H9 (cell line): Measurements from ENCODE around the gene SULF2. TPM values are rescaled to one million over a fixed set of nuclear protein-coding genes. Genes with fewer than 3 reads are reported as not detected.

Experiments
- DNase-seq: peaks from one replicate; pipeline ENCODE4 v3.0.0-alpha.2; 2017
- H2AFZ ChIP-seq: one replicate; pipeline ENCODE4 v1.6.1; 2013; ENCODE audit warnings: mild to moderate bottlenecking, low read length, control low read depth, moderate library complexity
- H2AK5ac ChIP-seq: 2 replicates; pipeline ENCODE4 v1.6.1; 2013; ENCODE audit warnings: low read length, control low read depth, mixed read lengths; ENCODE audit not compliant: insufficient read length
- H2BK120ac ChIP-seq: one replicate; pipeline ENCODE4 v1.6.1; 2013; ENCODE audit warnings: low read depth, mild to moderate bottlenecking, low read length, control low read depth, inconsistent platforms; ENCODE audit not compliant: poor library complexity, severe bottlenecking
- H2BK12ac ChIP-seq: 2 replicates; pipeline ENCODE4 v1.6.1; 2013; ENCODE audit warnings: low read length, control low read depth, mixed read lengths, low read depth; ENCODE audit not compliant: insufficient read length
- H2BK15ac ChIP-seq: 2 replicates; pipeline ENCODE4 v1.6.1; 2013; ENCODE audit warnings: low read depth, low read length, control low read depth
- H2BK20ac ChIP-seq: one replicate; pipeline ENCODE4 v1.6.1; 2013; ENCODE audit warnings: low read depth, mild to moderate bottlenecking, low read length, control low read depth, inconsistent platforms; ENCODE audit not compliant: poor library complexity, severe bottlenecking
- H2BK5ac ChIP-seq: 2 replicates; pipeline ENCODE4 v1.6.1; 2013; ENCODE audit warnings: low read length, control low read depth, mixed read lengths; ENCODE audit not compliant: insufficient read length
- H3K14ac ChIP-seq: 2 replicates; pipeline ENCODE4 v1.6.1; 2013; ENCODE audit warnings: low read length, control low read depth; ENCODE audit not compliant: insufficient read depth
- H3K18ac ChIP-seq: 2 replicates; pipeline ENCODE4 v1.6.1; 2013; ENCODE audit warnings: low read depth, mild to moderate bottlenecking, mixed read lengths, low read length, control low read depth; ENCODE audit not compliant: insufficient read length
- H3K23ac ChIP-seq: 2 replicates; pipeline ENCODE4 v1.6.1; 2013; ENCODE audit warnings: low read length, control low read depth, mixed read lengths, low read depth; ENCODE audit not compliant: insufficient read length
- H3K23me2 ChIP-seq: 2 replicates; pipeline ENCODE4 v1.6.1; 2013; ENCODE audit warnings: low read depth, mild to moderate bottlenecking, mixed read lengths, low read length, control low read depth; ENCODE audit not compliant: insufficient read length, poor library complexity, severe bottlenecking
- H3K27ac ChIP-seq: 2 replicates; pipeline ENCODE4 v1.5.1; 2013; ENCODE audit warnings: low read length, control low read depth, mixed read lengths, low read depth; ENCODE audit not compliant: insufficient read length
- H3K27me3 ChIP-seq: 2 replicates; pipeline ENCODE4 v1.6.1; 2013; ENCODE audit warnings: low read length, control low read depth, inconsistent platforms; ENCODE audit not compliant: insufficient read depth
- H3K4ac ChIP-seq: 2 replicates; pipeline ENCODE4 v1.6.1; 2013; ENCODE audit warnings: low read depth, mild to moderate bottlenecking, control low read depth, inconsistent platforms, low read length, moderate library complexity
- H3K4me1 ChIP-seq: 2 replicates; pipeline ENCODE4 v1.6.1; 2013; ENCODE audit warnings: low read length, control low read depth, inconsistent platforms; ENCODE audit not compliant: insufficient read depth
- H3K4me2 ChIP-seq: 2 replicates; pipeline ENCODE4 v1.6.1; 2013; ENCODE audit warnings: low read length, control low read depth, mixed read lengths; ENCODE audit not compliant: insufficient read length, insufficient read depth
- H3K56ac ChIP-seq: 2 replicates; pipeline ENCODE4 v1.6.1; 2013; ENCODE audit warnings: low read depth, mild to moderate bottlenecking, mixed read lengths, low read length, control low read depth; ENCODE audit not compliant: insufficient read length
- H3K79me1 ChIP-seq: 2 replicates; pipeline ENCODE4 v1.6.1; 2013; ENCODE audit warnings: low read depth, mild to moderate bottlenecking, moderate library complexity, low read length, control low read depth, inconsistent platforms; ENCODE audit not compliant: insufficient read depth, poor library complexity, severe bottlenecking
- H3K79me2 ChIP-seq: 2 replicates; pipeline ENCODE4 v1.6.1; 2013; ENCODE audit warnings: low read length, control low read depth, inconsistent platforms; ENCODE audit not compliant: insufficient read depth
- H3K9ac ChIP-seq: 2 replicates; pipeline ENCODE4 v1.6.1; 2013; ENCODE audit warnings: low read length, control low read depth, mixed read lengths; ENCODE audit not compliant: insufficient read length; ENCODE audit errors: extremely low read depth
- H3K9me3 ChIP-seq: one replicate; pipeline ENCODE4 v1.6.1; 2013; ENCODE audit warnings: low read depth, low read length, inconsistent platforms; ENCODE audit not compliant: control insufficient read depth
- H3T11ph ChIP-seq: one replicate; pipeline ENCODE4 v1.6.1; 2013; ENCODE audit warnings: mild to moderate bottlenecking, low read length, control low read depth, inconsistent platforms
- H4K20me1 ChIP-seq: one replicate; pipeline ENCODE4 v1.6.1; 2013; ENCODE audit not compliant: control insufficient read depth, insufficient read length, insufficient read depth
- H4K5ac ChIP-seq: 2 replicates; pipeline ENCODE4 v1.6.1; 2013; ENCODE audit warnings: low read depth, mild to moderate bottlenecking, mixed read lengths, low read length, control low read depth; ENCODE audit not compliant: insufficient read length
- H4K8ac ChIP-seq: replicated peaks from 2 replicates; pipeline ENCODE4 v1.6.1; 2013; ENCODE audit warnings: low read length, control low read depth, mixed read lengths, low read depth; ENCODE audit not compliant: insufficient read length
- H4K91ac ChIP-seq: 2 replicates; pipeline ENCODE4 v1.6.1; 2013; ENCODE audit warnings: low read depth, mild to moderate bottlenecking, moderate library complexity, mixed read lengths, low read length, control low read depth; ENCODE audit not compliant: insufficient read length
- H3K27ac Mint-ChIP-seq, 3 experiments: 2 replicates in 2 of 3; 3 replicates in 1 of 3; pipeline ENCODE4 v1.8.0; 2020 to 2021; ENCODE audit warnings: mixed read lengths in 3 of 3, mild to moderate bottlenecking in 1 of 3, moderate library complexity in 1 of 3
- H3K27me3 Mint-ChIP-seq: 2 replicates; pipeline ENCODE4 v1.8.0; 2021; ENCODE audit warnings: low read depth, mild to moderate bottlenecking, moderate library complexity, mixed read lengths
- H3K36me3 Mint-ChIP-seq, 3 experiments: 2 replicates in 2 of 3; 3 replicates in 1 of 3; pipeline ENCODE4 v1.8.0; 2020 to 2021; ENCODE audit warnings: low read depth in 3 of 3, mixed read lengths in 3 of 3; ENCODE audit not compliant: insufficient read depth in 1 of 3
- H3K4me1 Mint-ChIP-seq, 2 experiments: 2 replicates each; pipeline ENCODE4 v1.8.0; 2020; ENCODE audit warnings: mixed read lengths in 2 of 2
- H3K4me3 Mint-ChIP-seq, 2 experiments: 2 replicates in 1 of 2; 3 replicates in 1 of 2; pipeline ENCODE4 v1.8.0; 2020 to 2021; ENCODE audit warnings: mild to moderate bottlenecking in 2 of 2, mixed read lengths in 2 of 2, moderate library complexity in 1 of 2
- H3K9me3 Mint-ChIP-seq, 2 experiments: 2 replicates in 1 of 2; 3 replicates in 1 of 2; pipeline ENCODE4 v1.8.0; 2020; ENCODE audit warnings: mild to moderate bottlenecking in 2 of 2, mixed read lengths in 2 of 2, moderate library complexity in 1 of 2
- WGBS: extraction: QIAGEN DNeasy Blood & Tissue Kit; methylation state at CpG from one replicate; pipeline ENCODE4 v1.1.7; 2013; ENCODE audit warnings: missing lambda C conversion rate, low lambda C conversion rate, mixed read lengths; ENCODE audit not compliant: insufficient read length; ENCODE audit errors: extremely low coverage; 5-methylcytosine and 5-hydroxymethylcytosine counted together
- total RNA-seq: library from RNA; stranded (reverse); gene quantifications from 2 replicates; pipeline ENCODE4 v1.2.1, GENCODE V29; 2021
- TF ChIP-seq, protein P1 (sequence below): fragments of 200-600 bp; sonication (generic); conservative IDR thresholded peaks from 3 replicates; pipeline ENCODE4 v1.8.0; 2021; ENCODE audit warnings: antibody characterized with exemption, mild to moderate bottlenecking

The SULF2 gene
- total RNA-seq, 1 experiment from 2014 or later = 31.2 TPM

DNA sequence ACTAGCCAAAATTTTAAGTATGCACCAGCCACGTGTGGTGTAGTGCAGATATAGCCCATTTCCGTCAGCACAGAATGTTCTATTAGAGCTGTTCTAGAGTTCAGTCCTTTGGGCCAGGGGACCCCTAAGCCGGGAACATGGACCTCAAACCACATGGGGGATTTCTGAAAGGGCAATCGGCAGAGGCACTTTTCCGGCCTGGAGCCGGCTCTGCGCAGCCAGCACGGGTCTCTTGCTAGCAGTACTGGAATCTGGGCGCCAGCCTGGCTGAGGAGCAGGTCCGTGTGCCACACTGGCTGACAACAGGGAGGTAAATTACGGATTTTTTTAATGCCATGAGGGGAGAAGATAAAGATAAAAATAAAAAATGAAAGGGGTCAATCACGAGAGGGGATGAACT is 120.5 kb downstream of the SULF2 start:
- TF ChIP-seq, protein P1, sequence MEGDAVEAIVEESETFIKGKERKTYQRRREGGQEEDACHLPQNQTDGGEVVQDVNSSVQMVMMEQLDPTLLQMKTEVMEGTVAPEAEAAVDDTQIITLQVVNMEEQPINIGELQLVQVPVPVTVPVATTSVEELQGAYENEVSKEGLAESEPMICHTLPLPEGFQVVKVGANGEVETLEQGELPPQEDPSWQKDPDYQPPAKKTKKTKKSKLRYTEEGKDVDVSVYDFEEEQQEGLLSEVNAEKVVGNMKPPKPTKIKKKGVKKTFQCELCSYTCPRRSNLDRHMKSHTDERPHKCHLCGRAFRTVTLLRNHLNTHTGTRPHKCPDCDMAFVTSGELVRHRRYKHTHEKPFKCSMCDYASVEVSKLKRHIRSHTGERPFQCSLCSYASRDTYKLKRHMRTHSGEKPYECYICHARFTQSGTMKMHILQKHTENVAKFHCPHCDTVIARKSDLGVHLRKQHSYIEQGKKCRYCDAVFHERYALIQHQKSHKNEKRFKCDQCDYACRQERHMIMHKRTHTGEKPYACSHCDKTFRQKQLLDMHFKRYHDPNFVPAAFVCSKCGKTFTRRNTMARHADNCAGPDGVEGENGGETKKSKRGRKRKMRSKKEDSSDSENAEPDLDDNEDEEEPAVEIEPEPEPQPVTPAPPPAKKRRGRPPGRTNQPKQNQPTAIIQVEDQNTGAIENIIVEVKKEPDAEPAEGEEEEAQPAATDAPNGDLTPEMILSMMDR = no peak
- H2BK5ac ChIP-seq = no peak overlapping the region
- no peak overlapping the region for H2BK20ac ChIP-seq
- no peak overlapping the region for H3T11ph ChIP-seq
- H3K56ac ChIP-seq = no peak overlapping the region
- no peak overlapping the region for H3K27ac ChIP-seq
- no peaks in the 10 kb centered on the region for H3K9me3 ChIP-seq
- DNase-seq = no peak
- no peak overlapping the region for H4K8ac ChIP-seq
- no peak overlapping the region for H3K4me2 ChIP-seq
- no peaks in the 10 kb centered on the region for H3K4me1 ChIP-seq
- no peak overlapping the region for H3K14ac ChIP-seq
- H3K79me1 ChIP-seq = no peaks in the 10 kb centered on the region
- Mint-ChIP-seq H3K4me1 (peaks cover 17 to 23% of the 10 kb centered on the region in 2 experiments), H3K27me3 (peaks cover 3% of the 10 kb centered on the region), H3K4me3 (no peak overlapping the region), H3K27ac (peak overlapping the region in 2 of 3 experiments; percentile 25 to 95; a peak in 3 of 7 replicates), H3K36me3 (peaks cover 0 to 11% (median 8%) of the 10 kb centered on the region in 3 experiments; a peak in 3 of 7 replicates), H3K9me3 (no peaks in the 10 kb centered on the region)
- no peak overlapping the region for H2AFZ ChIP-seq
- H4K91ac ChIP-seq = no peak overlapping the region
- H2AK5ac ChIP-seq = no peak overlapping the region
- H3K79me2 ChIP-seq = no peaks in the 10 kb centered on the region
- H3K23me2 ChIP-seq = no peaks in the 10 kb centered on the region
- H4K20me1 ChIP-seq = no peaks in the 10 kb centered on the region
- no peak overlapping the region for H2BK15ac ChIP-seq
- H2BK120ac ChIP-seq = no peak overlapping the region
- no peak overlapping the region for H3K9ac ChIP-seq
- H3K27me3 ChIP-seq = no peaks in the 10 kb centered on the region
- H3K18ac ChIP-seq = no peak overlapping the region
- H3K4ac ChIP-seq = no peak overlapping the region
- H4K5ac ChIP-seq = no peak overlapping the region
- H3K23ac ChIP-seq = no peak overlapping the region
- H2BK12ac ChIP-seq = no peak overlapping the region
- WGBS = no CpG with 5 or more reads among the region's 12 CpGs
